ENCODE data around the gene TRIM45.

The TRIM45 gene

DNA sequence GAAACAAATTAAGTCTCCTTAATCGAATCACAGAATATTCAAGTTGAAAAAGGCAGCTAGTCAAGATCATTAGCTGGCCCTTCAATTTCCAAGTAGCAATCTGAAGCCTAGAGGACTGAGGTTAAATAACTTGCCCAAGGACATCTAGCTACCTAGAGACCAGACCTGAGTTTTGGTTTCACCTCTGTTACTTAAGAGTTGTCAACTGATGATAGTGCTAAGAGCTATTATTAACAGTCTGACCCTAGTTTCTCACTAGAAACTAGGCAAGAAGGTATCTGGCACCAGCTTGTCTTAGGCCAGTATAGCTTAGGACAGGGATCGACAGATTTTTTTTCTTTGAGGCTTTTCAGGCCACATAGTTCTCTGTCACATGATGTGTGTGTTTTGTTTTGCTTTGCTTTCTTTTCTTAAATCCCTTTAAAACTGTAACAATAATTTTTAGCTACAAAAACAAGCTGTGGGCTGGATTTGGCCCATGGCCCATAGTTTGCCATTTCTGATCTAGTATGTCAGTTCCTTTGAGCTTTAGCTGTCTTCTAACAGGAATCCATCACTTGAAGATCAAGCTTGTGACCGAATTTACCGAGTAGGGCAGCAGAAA lies 23.2 kb downstream of the TRIM45 start:
- no peak for DNase-seq (ENCODE audit: low read depth)

DNA sequence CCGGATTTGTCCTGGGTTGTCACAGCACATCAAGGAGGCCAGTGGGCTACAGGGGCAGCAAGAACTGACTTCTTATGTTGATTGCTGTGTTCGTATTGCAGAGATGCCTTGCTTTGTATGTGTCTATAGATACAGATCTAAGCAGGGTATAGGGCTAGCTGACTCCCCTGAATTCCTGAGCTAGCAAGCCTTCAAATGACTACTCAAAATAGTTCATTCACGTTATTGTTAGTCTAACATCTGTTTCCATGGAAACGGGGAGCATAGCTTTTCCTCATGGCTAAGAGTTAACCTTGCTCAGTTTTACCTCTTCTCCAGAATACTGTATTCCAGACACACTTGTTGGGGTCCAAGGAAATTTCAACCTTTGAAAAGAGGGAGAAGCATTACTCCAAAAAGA lies 24.1 kb downstream of the TRIM45 start:
- DNase-seq (ENCODE audit: low read depth) = no peak

GRCh38 chr1:117096951-117097408 lies 24.6 kb downstream of the TRIM45 start:
- no peak for DNase-seq (ENCODE audit: low read depth)

GRCh38 chr1:117094841-117095604 lies 26.5 kb downstream of the TRIM45 start:
- no peak for DNase-seq (ENCODE audit: low read depth)

DNA sequence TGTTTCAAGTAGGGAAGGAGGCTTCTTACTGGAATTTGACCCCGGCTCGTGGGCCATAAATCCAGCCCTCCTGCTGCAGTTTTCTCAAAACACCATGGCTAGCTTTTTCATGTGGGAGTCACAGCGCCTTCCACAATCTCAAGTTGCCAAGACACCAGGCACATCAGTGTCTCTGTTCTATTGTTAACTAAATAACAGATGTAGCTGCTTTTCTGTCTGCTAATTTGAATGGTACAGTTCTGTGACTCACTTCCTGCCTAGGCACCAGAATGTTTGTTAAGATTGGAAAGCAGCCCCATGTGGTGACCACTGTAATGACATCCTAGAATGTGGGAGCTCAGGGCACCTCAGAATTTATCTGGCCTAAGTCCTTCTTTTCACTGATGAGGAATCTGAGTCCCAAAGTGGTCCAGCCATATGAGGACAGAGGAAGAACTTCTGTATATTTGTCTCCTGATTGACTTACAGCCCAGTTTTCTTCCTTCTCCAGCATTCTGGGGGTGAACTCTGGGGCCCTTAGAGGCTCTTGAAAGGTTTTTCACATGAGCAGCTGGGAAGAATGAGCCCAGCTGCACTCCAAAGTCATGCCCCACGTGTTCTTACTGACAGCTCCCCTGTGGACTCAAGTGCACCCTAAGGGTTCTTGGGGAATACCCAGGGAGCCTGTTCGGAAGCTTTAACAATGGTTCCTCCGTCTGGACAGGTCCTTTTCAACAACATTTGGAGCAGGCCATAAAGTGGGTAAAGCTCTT lies 27.5 kb downstream of the TRIM45 start:
- DNase-seq (ENCODE audit: low read depth) = no peak

GRCh38 chr1:117093091-117093534 lies 28.4 kb downstream of the TRIM45 start:
- DNase-seq (ENCODE audit: low read depth) = no peak

DNA sequence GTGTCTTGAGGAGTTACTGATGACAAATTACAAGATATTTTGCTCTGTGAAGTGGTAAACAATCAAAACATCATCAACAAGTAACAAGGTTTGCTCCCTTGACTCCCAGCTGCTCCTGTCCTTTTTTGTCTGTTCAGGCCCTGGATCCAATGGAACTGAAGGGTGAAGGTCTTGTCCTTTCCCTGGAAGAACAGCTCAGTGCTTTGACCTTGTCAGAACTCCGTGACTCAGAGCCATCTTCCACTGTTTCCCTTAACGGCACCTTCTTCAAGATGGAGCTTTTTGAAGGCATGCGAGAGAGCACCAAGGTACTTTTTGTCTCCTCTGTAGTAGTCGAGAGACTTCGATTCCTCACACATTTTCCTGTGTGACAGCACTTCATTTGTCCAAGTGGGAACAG lies 29.0 kb downstream of the TRIM45 start:
- no peak for DNase-seq (ENCODE audit: low read depth)

- DNase-seq (ENCODE audit: low read depth) = no peak
These were observed 31.6 kb downstream of the TRIM45 start for GRCh38 chr1:117089996-117090395.

GRCh38 chr1:117087686-117088085 lies 33.9 kb downstream of the TRIM45 start:
- DNase-seq (ENCODE audit: low read depth) = no peak

DNA sequence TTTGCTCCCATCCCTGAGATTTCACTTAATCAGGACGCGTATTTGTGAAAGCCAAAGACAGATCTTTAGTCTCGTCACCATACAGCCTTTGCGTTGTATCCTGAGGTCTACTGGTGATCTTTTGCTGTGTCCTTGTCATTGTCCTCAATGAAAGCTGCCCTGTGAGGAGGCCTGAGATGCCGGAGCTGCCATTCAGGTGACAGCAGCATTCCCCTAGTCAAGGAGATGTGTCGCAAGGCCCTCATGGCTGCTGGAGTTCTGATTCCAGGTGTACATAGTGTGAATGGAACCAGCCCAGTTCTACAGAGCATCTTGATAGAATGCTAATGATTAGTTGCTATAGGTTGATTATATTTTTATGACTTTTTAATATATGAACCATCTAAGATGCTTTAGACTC lies 37.3 kb downstream of the TRIM45 start:
- DNase-seq (ENCODE audit: low read depth) = no peak

GRCh38 chr1:117079737-117080136 lies 41.8 kb downstream of the TRIM45 start:
- no peak for DNase-seq (ENCODE audit: low read depth)

GRCh38 chr1:117077267-117077666 lies 44.3 kb downstream of the TRIM45 start:
- DNase-seq (ENCODE audit: low read depth) = no peak

DNA sequence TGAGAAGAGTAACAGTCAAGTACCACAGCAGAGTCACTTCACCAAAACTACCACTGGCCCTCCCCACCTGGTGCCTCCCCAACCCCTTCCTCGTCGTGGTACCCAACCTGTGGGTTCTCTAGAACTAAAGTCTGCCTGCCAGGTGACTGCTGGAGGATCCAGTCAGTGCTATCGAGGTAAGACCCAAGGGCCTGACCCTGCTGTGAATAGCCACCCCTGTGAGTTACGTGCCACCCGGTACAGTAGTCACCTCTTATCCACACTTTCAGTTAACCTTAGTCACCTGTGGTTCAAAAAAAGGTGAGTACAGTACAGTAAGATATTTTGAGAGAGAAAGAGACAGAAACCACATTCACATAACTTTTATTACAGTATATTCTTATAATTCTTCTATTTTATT lies 44.9 kb downstream of the TRIM45 start:
- DNase-seq (ENCODE audit: low read depth) = no peak

GRCh38 chr1:117070124-117070523 lies 51.4 kb downstream of the TRIM45 start:
- no peak for DNase-seq (ENCODE audit: low read depth)

DNA sequence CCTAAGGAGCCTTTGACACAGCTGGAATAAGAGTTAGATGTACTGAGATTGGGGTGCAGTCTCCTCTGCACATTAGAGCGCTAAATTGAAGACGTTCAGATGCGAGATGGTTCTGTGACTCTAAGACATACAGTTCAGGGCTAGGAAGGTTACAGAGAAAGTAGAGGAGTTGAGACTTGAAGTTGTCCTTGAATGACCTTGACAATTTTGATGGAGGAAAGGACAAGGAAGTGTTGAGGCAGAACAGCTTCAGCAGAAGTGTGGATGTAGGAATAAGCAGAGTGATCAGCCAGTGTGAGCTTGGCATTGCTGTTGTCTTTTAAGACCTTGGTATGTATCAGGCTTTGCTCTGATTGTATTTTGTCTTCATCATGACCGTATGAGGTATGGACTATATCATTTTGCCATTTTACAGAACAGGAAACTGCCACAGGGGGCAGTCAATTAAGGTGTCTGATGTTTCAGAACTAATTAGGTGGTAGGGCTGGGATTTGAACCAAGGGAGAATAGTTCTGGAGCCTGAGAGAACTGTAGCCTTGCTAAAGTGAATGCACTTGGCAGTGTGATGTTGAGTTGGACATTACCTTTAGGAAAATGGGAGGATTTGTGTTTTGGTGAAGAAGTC lies 52.2 kb downstream of the TRIM45 start:
- DNase-seq (ENCODE audit: low read depth) = no peak

DNA sequence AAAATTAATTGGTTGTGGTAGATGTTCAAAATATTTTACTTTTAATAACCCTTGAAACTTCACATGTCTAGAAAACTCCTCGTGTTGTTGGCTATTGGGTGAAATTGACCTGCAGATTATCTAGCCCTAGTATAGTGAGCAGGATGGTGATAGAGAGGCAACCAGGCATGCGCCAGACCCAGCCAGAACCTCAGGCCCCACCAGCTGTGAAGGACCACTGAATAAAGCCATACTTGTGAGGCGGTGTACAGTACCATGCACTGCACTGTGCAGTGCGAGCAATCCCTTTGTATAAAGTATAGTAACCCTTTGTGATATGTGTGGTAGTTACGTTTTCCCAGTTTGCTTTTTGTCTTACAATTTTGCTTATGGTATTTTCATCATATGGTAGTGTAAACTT lies 53.0 kb downstream of the TRIM45 start:
- DNase-seq (ENCODE audit: low read depth) = no peak

GRCh38 chr1:117067533-117068370 lies 53.8 kb downstream of the TRIM45 start:
- no peak for DNase-seq (ENCODE audit: low read depth)

DNA sequence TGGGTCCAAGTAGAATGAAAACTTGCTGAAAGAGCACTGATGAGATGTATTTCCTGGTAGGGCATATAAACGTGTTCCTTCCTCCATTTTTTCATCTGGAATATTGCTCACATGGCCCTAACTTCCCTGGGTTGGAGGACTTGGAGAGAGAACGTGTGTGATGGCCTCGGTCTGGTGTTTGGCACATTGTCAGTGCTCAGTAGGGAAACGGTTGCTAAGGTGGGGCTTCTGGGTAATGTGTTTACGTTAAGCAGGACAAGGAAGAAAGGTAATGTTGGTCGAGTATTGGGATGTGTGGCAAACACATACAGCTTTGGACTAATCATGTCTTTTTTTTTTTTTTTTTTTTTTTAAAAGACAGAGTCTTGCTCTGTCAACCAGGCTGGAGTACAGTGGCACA lies 55.2 kb downstream of the TRIM45 start:
- no peak for DNase-seq (ENCODE audit: low read depth)

DNA sequence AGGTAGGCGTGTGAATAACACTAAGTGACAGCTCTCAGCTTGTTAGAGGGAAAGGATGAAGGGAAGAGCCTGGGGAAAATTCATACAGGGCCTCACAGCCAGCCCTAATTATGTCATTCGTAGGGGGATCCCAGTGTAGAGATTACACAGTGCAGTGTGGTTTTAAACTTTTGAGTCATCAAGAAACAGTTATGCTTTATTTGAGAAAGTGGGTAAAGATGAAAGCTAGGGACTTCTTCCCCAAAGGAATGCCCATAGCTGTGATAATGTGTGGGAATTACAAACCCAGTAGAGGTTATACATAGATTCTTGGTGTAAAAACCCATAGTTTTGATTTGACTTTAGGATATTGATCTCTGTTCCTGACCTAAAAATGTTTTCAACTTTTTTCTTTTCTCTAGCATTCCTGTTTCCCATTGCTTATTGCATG lies 59.5 kb downstream of the TRIM45 start:
- DNase-seq (ENCODE audit: low read depth) = peak; percentile 9

All from T-helper 22 cell (primary cell).